Neural cell (in vitro differentiated cells): ENCODE measurements around the gene BTN1A1. TPM values are rescaled to one million over a fixed set of nuclear protein-coding genes. Genes with fewer than 3 reads are reported as not detected.

Source experiments
- H2AFZ ChIP-seq: fragments of 200-600, 300-800 bp; sonication (generic), shearing (Covaris generic); 2 replicates; pipeline ENCODE4 v1.6.0; 2014; ENCODE audit warnings: low read depth, mild to moderate bottlenecking, antibody characterized with exemption, low read length, moderate library complexity
- H3F3A ChIP-seq: fragments of 200-600 bp; shearing (Covaris generic); 2 replicates; pipeline ENCODE4 v1.6.1; 2016; ENCODE audit warnings: mild to moderate bottlenecking, moderate library complexity, mixed read lengths, antibody characterized with exemption, low read length; ENCODE audit not compliant: insufficient read depth, poor library complexity, severe bottlenecking
- H3K27ac ChIP-seq: fragments of 200-600, 300-800 bp; sonication (generic), shearing (Covaris generic); 2 replicates; pipeline ENCODE4 v1.5.1; 2014; ENCODE audit warnings: mild to moderate bottlenecking, low read length, moderate library complexity
- H3K27me3 ChIP-seq: fragments of 300-800, 200-600 bp; sonication (generic), shearing (Covaris generic); 2 replicates; pipeline ENCODE4 v1.6.0; 2014; ENCODE audit warnings: mild to moderate bottlenecking, low read depth, low read length, moderate library complexity; ENCODE audit not compliant: insufficient read depth
- H3K36me3 ChIP-seq: fragments of 300-800, 200-600 bp; sonication (generic), shearing (Covaris generic); 2 replicates; pipeline ENCODE4 v1.5.1; 2014; ENCODE audit warnings: mild to moderate bottlenecking, antibody characterized with exemption, low read length, moderate library complexity; ENCODE audit not compliant: insufficient read depth
- H3K4me2 ChIP-seq: fragments of 300-800, 200-600 bp; sonication (generic), shearing (Covaris generic); 2 replicates; pipeline ENCODE4 v1.6.0; 2014; ENCODE audit warnings: mild to moderate bottlenecking, low read length
- H3K4me3 ChIP-seq: fragments of 300-800, 200-600 bp; sonication (generic), shearing (Covaris generic); 2 replicates; pipeline ENCODE4 v1.5.1; 2014; ENCODE audit warnings: mild to moderate bottlenecking, low read length, moderate library complexity
- H3K79me2 ChIP-seq: fragments of 200-600 bp; shearing (Covaris generic); replicated peaks from 2 replicates; pipeline ENCODE4 v1.6.0; 2014; ENCODE audit warnings: mild to moderate bottlenecking, low read length, moderate library complexity; ENCODE audit not compliant: insufficient read depth
- H3K9ac ChIP-seq: fragments of 300-800, 200-600 bp; sonication (generic), shearing (Covaris generic); 2 replicates; pipeline ENCODE4 v1.6.1; 2016; ENCODE audit warnings: mild to moderate bottlenecking, low read length, mixed read lengths
- H3K9me2 ChIP-seq: fragments of 200-600 bp; shearing (Covaris generic); 2 replicates; pipeline ENCODE4 v1.6.1; 2016; ENCODE audit warnings: mild to moderate bottlenecking, low read length, mixed read lengths; ENCODE audit not compliant: insufficient read depth
- H3K9me3 ChIP-seq: fragments of 200-600, 300-800 bp; sonication (generic), shearing (Covaris generic); 2 replicates; pipeline ENCODE4 v1.6.1; 2016; ENCODE audit warnings: mild to moderate bottlenecking, mixed run types, low read length, moderate library complexity, mixed read lengths
- H4K20me1 ChIP-seq: fragments of 200-600 bp; shearing (Covaris generic); 2 replicates; pipeline ENCODE4 v1.6.1; 2016; ENCODE audit warnings: mild to moderate bottlenecking, mixed run types; ENCODE audit not compliant: insufficient read depth
- CTCF ChIP-seq: fragments of 450-650 bp; IDR thresholded peaks from 2 replicates; pipeline ENCODE4 v1.5.1; 2014; ENCODE audit warnings: antibody characterized with exemption, mild to moderate bottlenecking, moderate library complexity; ENCODE audit not compliant: poor library complexity, severe bottlenecking
- EP300 ChIP-seq: fragments of 450-650 bp; conservative IDR thresholded peaks from 2 replicates; pipeline ENCODE4 v1.6.1; 2014; ENCODE audit warnings: antibody characterized with exemption, mild to moderate bottlenecking, moderate library complexity; ENCODE audit not compliant: poor library complexity, severe bottlenecking
- EZH2 ChIP-seq: fragments of 200-600, 300-800 bp; shearing (Covaris generic), sonication (generic); IDR thresholded peaks from 2 replicates; pipeline ENCODE4 v1.6.1; 2014; ENCODE audit warnings: antibody characterized with exemption, low read length, borderline replicate concordance, mild to moderate bottlenecking; ENCODE audit not compliant: insufficient read depth, poor library complexity, severe bottlenecking
- MXI1 ChIP-seq: fragments of 450-650 bp; conservative IDR thresholded peaks from 2 replicates; pipeline ENCODE4 v1.6.1; 2014; ENCODE audit warnings: antibody characterized with exemption, mild to moderate bottlenecking; ENCODE audit not compliant: poor library complexity, severe bottlenecking
- POLR2AphosphoS5 ChIP-seq: IDR thresholded peaks from 2 replicates; pipeline ENCODE4 v1.6.1; 2012
- RAD21 ChIP-seq: fragments of 450-650 bp; conservative IDR thresholded peaks from 2 replicates; pipeline ENCODE4 v1.6.1; 2014; ENCODE audit warnings: antibody characterized with exemption, mild to moderate bottlenecking, moderate library complexity
- SMC3 ChIP-seq: fragments of 450-650 bp; conservative IDR thresholded peaks from 2 replicates; pipeline ENCODE4 v1.6.1; 2014; ENCODE audit warnings: antibody characterized with exemption, mild to moderate bottlenecking, moderate library complexity; ENCODE audit not compliant: poor library complexity
- TAF1 ChIP-seq: IDR thresholded peaks from 2 replicates; pipeline ENCODE4 v1.6.1; 2012; ENCODE audit warnings: low read depth
- polyA plus RNA-seq: library from polyadenylated mRNA; depleted of rRNA; stranded (reverse); fragments of >200 nt; gene quantifications from 2 replicates; pipeline ENCODE4 v1.2.3, GENCODE V29; 2014
- TF ChIP-seq, protein P1 (sequence below): IDR thresholded peaks from 2 replicates; pipeline ENCODE4 v1.6.1; 2012; ENCODE audit warnings: borderline replicate concordance

The BTN1A1 gene
- polyA plus RNA-seq, 1 donor from 2014 or later = not detected

GRCh38 chr6:26543953-26544352 is 43.9 kb downstream of the BTN1A1 start:
- Histone ChIP-seq H4K20me1 (no peaks in the 10 kb centered on the region), H3K9me3 (no peaks in the 10 kb centered on the region), H3K9ac (no peak overlapping the region), H3K4me2 (no peak overlapping the region), H3F3A (no peaks in the 10 kb centered on the region), H3K9me2 (no peaks in the 10 kb centered on the region), H3K4me3 (no peak overlapping the region), H2AFZ (no peak overlapping the region), H3K27me3 (no peaks in the 10 kb centered on the region), H3K36me3 (peaks cover 9% of the 10 kb centered on the region), H3K79me2 (peaks cover 12% of the 10 kb centered on the region), H3K27ac (no peak overlapping the region)
- no peak for TF ChIP-seq CTCF
- no peak for TF ChIP-seq EP300
- TF ChIP-seq, protein P1, sequence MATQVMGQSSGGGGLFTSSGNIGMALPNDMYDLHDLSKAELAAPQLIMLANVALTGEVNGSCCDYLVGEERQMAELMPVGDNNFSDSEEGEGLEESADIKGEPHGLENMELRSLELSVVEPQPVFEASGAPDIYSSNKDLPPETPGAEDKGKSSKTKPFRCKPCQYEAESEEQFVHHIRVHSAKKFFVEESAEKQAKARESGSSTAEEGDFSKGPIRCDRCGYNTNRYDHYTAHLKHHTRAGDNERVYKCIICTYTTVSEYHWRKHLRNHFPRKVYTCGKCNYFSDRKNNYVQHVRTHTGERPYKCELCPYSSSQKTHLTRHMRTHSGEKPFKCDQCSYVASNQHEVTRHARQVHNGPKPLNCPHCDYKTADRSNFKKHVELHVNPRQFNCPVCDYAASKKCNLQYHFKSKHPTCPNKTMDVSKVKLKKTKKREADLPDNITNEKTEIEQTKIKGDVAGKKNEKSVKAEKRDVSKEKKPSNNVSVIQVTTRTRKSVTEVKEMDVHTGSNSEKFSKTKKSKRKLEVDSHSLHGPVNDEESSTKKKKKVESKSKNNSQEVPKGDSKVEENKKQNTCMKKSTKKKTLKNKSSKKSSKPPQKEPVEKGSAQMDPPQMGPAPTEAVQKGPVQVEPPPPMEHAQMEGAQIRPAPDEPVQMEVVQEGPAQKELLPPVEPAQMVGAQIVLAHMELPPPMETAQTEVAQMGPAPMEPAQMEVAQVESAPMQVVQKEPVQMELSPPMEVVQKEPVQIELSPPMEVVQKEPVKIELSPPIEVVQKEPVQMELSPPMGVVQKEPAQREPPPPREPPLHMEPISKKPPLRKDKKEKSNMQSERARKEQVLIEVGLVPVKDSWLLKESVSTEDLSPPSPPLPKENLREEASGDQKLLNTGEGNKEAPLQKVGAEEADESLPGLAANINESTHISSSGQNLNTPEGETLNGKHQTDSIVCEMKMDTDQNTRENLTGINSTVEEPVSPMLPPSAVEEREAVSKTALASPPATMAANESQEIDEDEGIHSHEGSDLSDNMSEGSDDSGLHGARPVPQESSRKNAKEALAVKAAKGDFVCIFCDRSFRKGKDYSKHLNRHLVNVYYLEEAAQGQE = no peak
- no peak for TF ChIP-seq TAF1
- TF ChIP-seq RAD21 = no peak
- TF ChIP-seq SMC3 = no peak
- TF ChIP-seq EZH2 = no peak
- TF ChIP-seq POLR2AphosphoS5 = no peak
- no peak for TF ChIP-seq MXI1

DNA sequence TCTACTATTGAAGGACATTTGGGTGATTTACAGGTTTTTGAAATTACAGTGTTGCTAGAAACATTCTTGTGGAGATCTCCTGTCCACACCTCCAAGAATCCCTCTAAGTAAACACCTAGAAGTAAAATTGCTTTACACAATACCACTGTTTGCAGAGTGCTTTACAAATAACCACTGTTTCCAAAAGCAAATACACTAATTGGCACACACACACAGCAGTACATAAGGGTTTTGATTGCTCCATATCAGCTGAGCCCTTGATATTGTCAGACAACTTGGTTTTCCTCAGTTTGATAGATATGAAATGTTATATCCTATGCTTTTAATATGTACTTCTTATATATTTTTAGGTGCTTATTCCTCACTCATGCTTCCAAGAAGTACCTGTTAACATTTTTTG is 44.4 kb downstream of the BTN1A1 start:
- no peaks in the 10 kb centered on the region for H3K9me2 ChIP-seq
- H3K9ac ChIP-seq = no peak overlapping the region
- H3K4me3 ChIP-seq = no peak overlapping the region
- H3K79me2 ChIP-seq = peaks cover 7% of the 10 kb centered on the region
- no peak overlapping the region for H2AFZ ChIP-seq
- H3F3A ChIP-seq = no peaks in the 10 kb centered on the region
- no peak overlapping the region for H3K4me2 ChIP-seq
- TF ChIP-seq, protein P1 = no peak
- no peak for TF ChIP-seq TAF1
- no peak for TF ChIP-seq RAD21
- TF ChIP-seq MXI1 = no peak
- TF ChIP-seq SMC3 = no peak
- no peak for TF ChIP-seq EP300
- TF ChIP-seq POLR2AphosphoS5 = no peak
- no peak for TF ChIP-seq EZH2
- TF ChIP-seq CTCF = no peak
- no peak overlapping the region for H3K27ac ChIP-seq
- H4K20me1 ChIP-seq = no peaks in the 10 kb centered on the region
- no peaks in the 10 kb centered on the region for H3K27me3 ChIP-seq
- H3K36me3 ChIP-seq = peaks cover 9% of the 10 kb centered on the region
- H3K9me3 ChIP-seq = no peaks in the 10 kb centered on the region
